ENCODE results near the gene DND1.
"Not testable (repeated sequence)": the region's sequence is repeated elsewhere in the genome, so short reads cannot be mapped to it uniquely, and the experiment has no call there.

Gene DND1

GRCh38 chr5:140628711-140629110 is 44.7 kb downstream of the DND1 start:
- DNase-seq, result no peak

GRCh38 chr5:140627972-140628371 is 45.4 kb downstream of the DND1 start:
- no peak for DNase-seq

GRCh38 chr5:140624886-140625285 is 48.5 kb downstream of the DND1 start:
- not testable (repeated sequence) for DNase-seq

- not testable (repeated sequence) for DNase-seq
Observed at GRCh38 chr5:140623061-140623460, 50.3 kb downstream of the DND1 start.

DNA sequence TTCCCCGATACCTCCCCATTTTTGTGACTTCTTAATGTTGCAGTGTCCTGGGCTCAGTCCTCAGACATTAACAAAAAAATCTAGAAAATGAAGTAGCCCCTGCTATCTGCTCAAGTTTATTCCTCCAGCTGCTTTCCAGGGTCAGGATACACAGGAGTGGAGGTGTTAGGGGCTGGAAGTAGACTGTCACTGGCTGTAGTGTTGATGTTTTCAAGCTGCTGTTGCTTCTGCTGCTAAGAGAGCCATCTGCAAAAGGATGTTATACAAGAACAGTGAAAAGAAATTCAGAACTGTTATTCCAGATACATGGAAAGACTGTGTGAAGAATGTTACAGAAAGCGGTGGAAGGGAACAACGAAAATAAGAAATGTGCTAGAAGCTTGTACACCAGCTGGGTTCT is 51.1 kb downstream of the DND1 start:
- DNase-seq, result no peak

Data from retina (tissue), 1 donor.